ENCODE data around the gene TIMM17A. TPM values are rescaled to one million over a fixed set of nuclear protein-coding genes. Genes with fewer than 3 reads are reported as not detected.

Gene TIMM17A
- 75.2 and 104 TPM in 2 replicates for polyA plus RNA-seq (2011; rRNA removed)
- polyA minus RNA-seq (2011; rRNA and poly(A)+ RNA removed) = 41.7 and 43.2 TPM in 2 replicates

DNA sequence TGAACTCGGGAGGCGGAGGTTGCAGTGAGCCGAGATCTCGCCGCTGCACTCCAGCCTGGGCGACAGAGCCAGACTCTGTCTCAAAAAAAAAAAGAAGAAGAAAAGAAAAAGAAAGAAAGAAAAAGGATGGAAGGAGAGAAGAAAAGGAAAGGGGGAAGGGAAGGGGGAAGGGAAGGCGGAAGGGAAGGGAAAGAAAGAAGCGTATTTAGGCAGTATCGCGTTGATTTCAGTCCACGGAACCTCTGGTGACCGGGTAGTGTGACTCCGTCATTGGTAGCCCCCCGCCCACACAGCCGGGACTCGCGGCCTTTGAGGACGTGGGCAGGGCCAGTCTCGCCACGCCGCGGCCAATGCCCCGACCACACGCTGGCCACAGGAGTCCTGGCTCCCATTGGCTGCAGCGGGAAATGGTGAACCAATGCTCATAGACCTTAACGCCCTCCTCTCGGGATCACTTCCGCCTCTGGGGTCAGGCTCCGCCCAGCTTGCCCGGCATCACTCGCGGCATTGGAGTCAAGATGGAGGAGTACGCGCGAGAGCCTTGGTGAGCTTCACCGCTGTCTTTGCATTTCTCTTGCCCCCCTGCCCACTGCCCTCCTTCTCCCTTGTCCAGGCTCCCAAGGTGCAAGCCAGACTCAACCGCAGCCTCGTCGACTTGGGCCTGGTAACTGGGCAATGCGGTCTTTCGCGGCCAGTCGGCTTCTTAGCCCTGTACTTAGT, at the start of gene TIMM17A:
Gene TIMM17A (plus strand): TSS at position 495 of the 720 bp plus-strand sequence. CDS start 24 bp downstream, at position 519.
- H3K4me3 ChIP-seq (ENCODE audit: low read depth, low read length) = peak within 1 kb of the TSS; percentile 98
- ChIA-PET POLR2A (interaction anchor here (0.5 to 2.5 kb wide), 8 partner anchors 9 to 737 kb away, joined by 3 to 14 read pairs (median 4); partner anchors contain the start of gene LMOD1), CTCF (interaction anchor here (0.7 to 2.4 kb wide), 4 partner anchors 10 to 77 kb away, joined by 3 to 19 read pairs (median 4); no protein-coding TSS in a partner anchor)
- H3K9me3 ChIP-seq (ENCODE audit: control insufficient read depth, insufficient read depth, low read length) = no peaks in the 10 kb centered on the region; the same call in 1 of the 2 replicates
- peak; percentile 96 for DNase-seq (ENCODE audit: low read depth, low spot score)
- TF ChIP-seq, protein P1, sequence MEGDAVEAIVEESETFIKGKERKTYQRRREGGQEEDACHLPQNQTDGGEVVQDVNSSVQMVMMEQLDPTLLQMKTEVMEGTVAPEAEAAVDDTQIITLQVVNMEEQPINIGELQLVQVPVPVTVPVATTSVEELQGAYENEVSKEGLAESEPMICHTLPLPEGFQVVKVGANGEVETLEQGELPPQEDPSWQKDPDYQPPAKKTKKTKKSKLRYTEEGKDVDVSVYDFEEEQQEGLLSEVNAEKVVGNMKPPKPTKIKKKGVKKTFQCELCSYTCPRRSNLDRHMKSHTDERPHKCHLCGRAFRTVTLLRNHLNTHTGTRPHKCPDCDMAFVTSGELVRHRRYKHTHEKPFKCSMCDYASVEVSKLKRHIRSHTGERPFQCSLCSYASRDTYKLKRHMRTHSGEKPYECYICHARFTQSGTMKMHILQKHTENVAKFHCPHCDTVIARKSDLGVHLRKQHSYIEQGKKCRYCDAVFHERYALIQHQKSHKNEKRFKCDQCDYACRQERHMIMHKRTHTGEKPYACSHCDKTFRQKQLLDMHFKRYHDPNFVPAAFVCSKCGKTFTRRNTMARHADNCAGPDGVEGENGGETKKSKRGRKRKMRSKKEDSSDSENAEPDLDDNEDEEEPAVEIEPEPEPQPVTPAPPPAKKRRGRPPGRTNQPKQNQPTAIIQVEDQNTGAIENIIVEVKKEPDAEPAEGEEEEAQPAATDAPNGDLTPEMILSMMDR (IDR thresholded peaks at IDR 0.05; ENCODE audit: low read depth, low read length) = no peak
- no peaks in the 10 kb centered on the region for H3K27me3 ChIP-seq (ENCODE audit: control insufficient read depth, insufficient read depth, low read length)
- peak within 1 kb of the TSS; percentile 80 for H3K27ac ChIP-seq (ENCODE audit: low read depth, low read length)

DNA sequence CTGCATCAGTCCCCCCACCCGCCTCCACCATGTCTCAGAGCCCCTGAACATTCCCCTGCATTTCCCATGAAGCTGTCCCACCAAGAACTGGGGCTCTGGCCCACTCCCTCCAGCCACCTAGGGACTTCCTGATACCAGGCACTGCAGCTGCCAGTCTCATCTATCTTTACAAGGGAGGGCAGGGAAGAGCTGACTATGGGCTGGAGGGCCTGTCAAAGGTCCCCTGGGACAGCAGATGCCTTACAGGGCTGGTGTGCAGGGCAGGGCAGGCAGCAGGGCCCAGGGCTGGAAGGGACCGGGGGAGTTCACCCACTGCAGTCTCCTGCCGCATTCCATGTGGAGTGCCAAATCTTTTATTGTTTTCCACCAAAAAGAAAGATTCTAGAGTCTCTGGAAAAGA, 49.0 kb upstream of the TIMM17A start:
- ChIA-PET CTCF (interaction anchor here (1.6 to 2.1 kb wide), 2 partner anchors 10 to 39 kb away, joined by 4 to 9 read pairs; no protein-coding TSS in a partner anchor), POLR2A (interaction anchor here (1.1 to 1.6 kb wide), 2 partner anchors 11 to 38 kb away, joined by 3 to 5 read pairs; no protein-coding TSS in a partner anchor)
- DNase-seq (ENCODE audit: low read depth, low spot score) = no peak

DNA sequence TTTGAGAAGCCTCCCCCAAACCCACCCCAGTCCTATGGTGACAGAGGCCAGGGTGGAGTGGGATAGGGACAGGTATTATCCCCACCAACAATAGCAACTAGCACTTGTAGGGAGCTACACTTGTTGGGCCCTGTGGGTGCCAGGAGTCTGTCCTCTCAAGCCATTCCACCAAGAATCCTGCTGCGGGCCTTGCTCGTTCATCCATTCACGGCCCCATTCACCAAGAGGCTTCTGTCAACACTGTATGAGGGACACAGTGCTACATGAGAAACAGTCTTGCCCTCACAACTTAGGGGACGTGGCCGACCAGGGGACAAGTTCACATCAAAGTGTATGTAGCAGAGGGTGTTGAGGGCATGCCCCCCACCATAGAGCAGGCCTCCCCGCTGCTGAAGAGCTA, 47.7 kb upstream of the TIMM17A start:
- Histone ChIP-seq H3K4me3 (ENCODE audit: low read depth, low read length) (no peak overlapping the region), H3K27ac (ENCODE audit: low read depth, low read length) (no peak overlapping the region), H3K27me3 (ENCODE audit: control insufficient read depth, insufficient read depth, low read length) (no peaks in the 10 kb centered on the region), H3K9me3 (ENCODE audit: control insufficient read depth, insufficient read depth, low read length) (no peaks in the 10 kb centered on the region; the same call in 1 of the 2 replicates)
- CTCF ChIA-PET = interaction anchor here (2.1 kb wide), 1 partner anchor 12 kb away, joined by 9 read pairs; no protein-coding TSS in a partner anchor
- POLR2A ChIA-PET = interaction anchor here (0.7 kb wide), 1 partner anchor 9 kb away, joined by 3 read pairs; no protein-coding TSS in a partner anchor
- TF ChIP-seq, protein P1 (IDR thresholded peaks at IDR 0.05; ENCODE audit: low read depth, low read length) = no peak
- no peak for DNase-seq (ENCODE audit: low read depth, low spot score)

More for the DNA sequence above, 49.0 kb upstream of the TIMM17A start:
- Histone ChIP-seq H3K4me3 (ENCODE audit: low read depth, low read length) (no peak overlapping the region), H3K9me3 (ENCODE audit: control insufficient read depth, insufficient read depth, low read length) (no peaks in the 10 kb centered on the region; the same call in 1 of the 2 replicates), H3K27me3 (ENCODE audit: control insufficient read depth, insufficient read depth, low read length) (no peaks in the 10 kb centered on the region), H3K27ac (ENCODE audit: low read depth, low read length) (peak overlapping the region; percentile 47)
- TF ChIP-seq, protein P1 (IDR thresholded peaks at IDR 0.05; ENCODE audit: low read depth, low read length) = no peak

DNA sequence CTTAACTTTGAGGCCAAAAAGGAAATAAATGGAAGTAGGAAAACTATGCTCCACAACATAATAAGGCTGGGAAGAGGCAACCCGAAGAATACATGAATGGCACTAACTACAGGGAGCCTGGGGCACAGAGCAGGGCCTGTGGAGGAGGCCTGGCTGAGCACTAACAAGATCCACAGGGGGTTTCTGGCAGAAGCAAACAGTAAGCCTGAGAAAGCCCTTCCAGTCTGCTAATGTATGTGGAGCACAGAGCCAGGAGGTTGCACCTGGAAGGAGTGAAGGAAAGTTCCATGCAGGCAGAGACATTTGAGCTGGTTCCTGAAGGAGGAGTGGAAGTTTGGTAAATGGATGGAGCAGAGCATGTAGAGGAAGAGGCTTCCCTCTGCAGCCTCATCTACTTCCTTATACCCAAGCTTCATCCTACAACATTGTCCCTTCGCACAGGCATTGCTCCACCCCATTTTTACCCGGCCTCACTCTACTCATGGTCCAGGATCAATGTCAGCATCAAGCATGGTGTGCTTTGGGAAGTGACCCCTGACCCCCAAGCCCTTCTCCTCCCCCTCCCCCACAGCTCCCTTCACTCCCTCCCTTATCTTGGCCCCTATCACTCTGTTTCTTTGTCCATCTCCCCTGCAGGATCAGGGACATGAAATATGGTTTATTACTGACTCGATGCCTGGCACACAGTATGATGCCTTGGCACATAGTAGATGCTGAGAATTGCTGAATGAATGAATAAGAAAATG, 43.3 kb upstream of the TIMM17A start:
- no peak for DNase-seq (ENCODE audit: low read depth, low spot score)
- TF ChIP-seq, protein P1 (IDR thresholded peaks at IDR 0.05; ENCODE audit: low read depth, low read length) = no peak
- H3K27me3 ChIP-seq (ENCODE audit: control insufficient read depth, insufficient read depth, low read length) = no peaks in the 10 kb centered on the region
- no peak overlapping the region for H3K4me3 ChIP-seq (ENCODE audit: low read depth, low read length)
- POLR2A ChIA-PET = interaction anchor here (0.5 to 1.1 kb wide), 4 partner anchors 7 to 61 kb away, joined by 3 to 5 read pairs (median 4); partner anchors contain the start of gene LMOD1
- H3K9me3 ChIP-seq (ENCODE audit: control insufficient read depth, insufficient read depth, low read length) = no peaks in the 10 kb centered on the region; the same call in 1 of the 2 replicates
- CTCF ChIA-PET = interaction anchor here (2.1 kb wide), 1 partner anchor 16 kb away, joined by 14 read pairs; no protein-coding TSS in a partner anchor
- H3K27ac ChIP-seq (ENCODE audit: low read depth, low read length) = no peak overlapping the region
